HG03108 (cell line): ENCODE measurements around the gene VPS16.
"Not testable (repeated sequence)": the region's sequence is repeated elsewhere in the genome, so short reads cannot be mapped to it uniquely, and the experiment has no call there.

Experiments used
- ATAC-seq: cut with Tn5 transposase; IDR thresholded peaks from one replicate; pipeline ENCODE4 v1.9.1; 2021; ENCODE audit warnings: moderate library complexity; ENCODE audit not compliant: unreplicated experiment

VPS16 gene

GRCh38 chr20:2894221-2894620 is 53.7 kb downstream of the VPS16 start:
- no peak for ATAC-seq

- not testable (repeated sequence) for ATAC-seq
These were observed 54.6 kb downstream of the VPS16 start for GRCh38 chr20:2895154-2895553.

- ATAC-seq: no peak
These were observed 58.7 kb downstream of the VPS16 start for GRCh38 chr20:2899243-2899642.

- no peak for ATAC-seq
These were observed 60.5 kb downstream of the VPS16 start for GRCh38 chr20:2900845-2901592.

GRCh38 chr20:2902291-2902690 is 61.7 kb downstream of the VPS16 start:
- ATAC-seq: no peak

GRCh38 chr20:2902818-2903217 is 62.3 kb downstream of the VPS16 start:
- ATAC-seq: no peak

GRCh38 chr20:2903686-2904085 is 63.1 kb downstream of the VPS16 start:
- no peak for ATAC-seq

GRCh38 chr20:2907519-2907918 is 67.0 kb downstream of the VPS16 start:
- ATAC-seq: no peak

- ATAC-seq: no peak
These were observed 69.4 kb downstream of the VPS16 start for GRCh38 chr20:2909953-2910352.

- ATAC-seq: no peak
These were observed 70.7 kb downstream of the VPS16 start for GRCh38 chr20:2911200-2911599.

- no peak for ATAC-seq
These were observed 73.6 kb downstream of the VPS16 start for GRCh38 chr20:2914160-2914559.
